ENCODE results near the gene FOXM1.

DNA sequence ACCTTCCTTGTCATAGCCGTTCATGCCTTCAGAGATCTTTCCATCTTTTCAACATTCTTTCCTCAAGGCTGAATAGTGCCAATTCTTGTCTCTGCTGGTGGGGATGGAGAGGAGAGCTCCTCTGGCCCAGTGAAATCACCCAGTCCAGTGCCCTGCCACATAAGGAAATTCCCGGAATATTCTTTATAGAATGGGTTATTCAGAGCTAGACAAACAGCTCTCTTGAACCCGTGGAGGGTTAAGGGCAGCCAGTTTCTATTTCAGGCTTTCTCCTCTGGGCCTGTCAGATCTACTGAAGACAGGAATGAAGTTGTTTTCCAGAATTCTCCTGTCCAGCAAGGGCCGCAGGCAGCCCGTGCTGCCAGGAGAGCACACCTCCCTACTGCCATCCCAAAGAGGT, 34.0 kb downstream of the FOXM1 start:
- TF ChIP-seq POLR2AphosphoS5 (IDR thresholded peaks at IDR 0.05; ENCODE audit: low read depth, low read length) (no peak), POLR2A (IDR thresholded peaks at IDR 0.05; ENCODE audit: low read depth, low read length) (no peak), PAX5 (IDR thresholded peaks at IDR 0.05; ENCODE audit: insufficient read depth, low read length, severe bottlenecking) (no peak)
